ENCODE data around the gene TCF7L2.

DNA sequence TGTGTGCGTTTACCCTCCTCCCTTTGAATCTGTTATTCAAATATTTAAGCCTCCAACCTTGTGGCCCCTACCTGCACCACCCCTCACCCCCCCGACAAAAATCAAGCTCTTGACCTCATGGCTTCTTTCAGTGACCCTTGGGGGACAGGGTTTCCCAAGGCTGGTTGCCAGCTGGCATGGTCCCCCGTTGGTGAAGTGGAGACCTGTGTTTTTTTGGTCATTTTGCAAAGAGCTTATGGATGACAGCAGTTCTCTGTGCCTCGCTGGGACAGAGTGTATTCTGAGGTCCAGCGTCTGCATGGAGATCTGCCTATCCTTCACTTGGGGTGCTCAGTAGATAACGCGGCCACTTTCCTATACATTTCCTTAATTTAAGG is 111.0 kb downstream of the TCF7L2 start:
- TF ChIP-seq, protein P1, sequence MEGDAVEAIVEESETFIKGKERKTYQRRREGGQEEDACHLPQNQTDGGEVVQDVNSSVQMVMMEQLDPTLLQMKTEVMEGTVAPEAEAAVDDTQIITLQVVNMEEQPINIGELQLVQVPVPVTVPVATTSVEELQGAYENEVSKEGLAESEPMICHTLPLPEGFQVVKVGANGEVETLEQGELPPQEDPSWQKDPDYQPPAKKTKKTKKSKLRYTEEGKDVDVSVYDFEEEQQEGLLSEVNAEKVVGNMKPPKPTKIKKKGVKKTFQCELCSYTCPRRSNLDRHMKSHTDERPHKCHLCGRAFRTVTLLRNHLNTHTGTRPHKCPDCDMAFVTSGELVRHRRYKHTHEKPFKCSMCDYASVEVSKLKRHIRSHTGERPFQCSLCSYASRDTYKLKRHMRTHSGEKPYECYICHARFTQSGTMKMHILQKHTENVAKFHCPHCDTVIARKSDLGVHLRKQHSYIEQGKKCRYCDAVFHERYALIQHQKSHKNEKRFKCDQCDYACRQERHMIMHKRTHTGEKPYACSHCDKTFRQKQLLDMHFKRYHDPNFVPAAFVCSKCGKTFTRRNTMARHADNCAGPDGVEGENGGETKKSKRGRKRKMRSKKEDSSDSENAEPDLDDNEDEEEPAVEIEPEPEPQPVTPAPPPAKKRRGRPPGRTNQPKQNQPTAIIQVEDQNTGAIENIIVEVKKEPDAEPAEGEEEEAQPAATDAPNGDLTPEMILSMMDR (IDR thresholded peaks at IDR 0.05; ENCODE audit: insufficient read depth, low read length) = no peak
- TF ChIP-seq POLR2AphosphoS5 (IDR thresholded peaks at IDR 0.05; ENCODE audit: low read depth) = no peak
- TF ChIP-seq, protein P2, sequence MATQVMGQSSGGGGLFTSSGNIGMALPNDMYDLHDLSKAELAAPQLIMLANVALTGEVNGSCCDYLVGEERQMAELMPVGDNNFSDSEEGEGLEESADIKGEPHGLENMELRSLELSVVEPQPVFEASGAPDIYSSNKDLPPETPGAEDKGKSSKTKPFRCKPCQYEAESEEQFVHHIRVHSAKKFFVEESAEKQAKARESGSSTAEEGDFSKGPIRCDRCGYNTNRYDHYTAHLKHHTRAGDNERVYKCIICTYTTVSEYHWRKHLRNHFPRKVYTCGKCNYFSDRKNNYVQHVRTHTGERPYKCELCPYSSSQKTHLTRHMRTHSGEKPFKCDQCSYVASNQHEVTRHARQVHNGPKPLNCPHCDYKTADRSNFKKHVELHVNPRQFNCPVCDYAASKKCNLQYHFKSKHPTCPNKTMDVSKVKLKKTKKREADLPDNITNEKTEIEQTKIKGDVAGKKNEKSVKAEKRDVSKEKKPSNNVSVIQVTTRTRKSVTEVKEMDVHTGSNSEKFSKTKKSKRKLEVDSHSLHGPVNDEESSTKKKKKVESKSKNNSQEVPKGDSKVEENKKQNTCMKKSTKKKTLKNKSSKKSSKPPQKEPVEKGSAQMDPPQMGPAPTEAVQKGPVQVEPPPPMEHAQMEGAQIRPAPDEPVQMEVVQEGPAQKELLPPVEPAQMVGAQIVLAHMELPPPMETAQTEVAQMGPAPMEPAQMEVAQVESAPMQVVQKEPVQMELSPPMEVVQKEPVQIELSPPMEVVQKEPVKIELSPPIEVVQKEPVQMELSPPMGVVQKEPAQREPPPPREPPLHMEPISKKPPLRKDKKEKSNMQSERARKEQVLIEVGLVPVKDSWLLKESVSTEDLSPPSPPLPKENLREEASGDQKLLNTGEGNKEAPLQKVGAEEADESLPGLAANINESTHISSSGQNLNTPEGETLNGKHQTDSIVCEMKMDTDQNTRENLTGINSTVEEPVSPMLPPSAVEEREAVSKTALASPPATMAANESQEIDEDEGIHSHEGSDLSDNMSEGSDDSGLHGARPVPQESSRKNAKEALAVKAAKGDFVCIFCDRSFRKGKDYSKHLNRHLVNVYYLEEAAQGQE (IDR thresholded peaks at IDR 0.05; ENCODE audit: insufficient replicate concordance, low read depth) = no peak
- TF ChIP-seq GABPA (IDR thresholded peaks at IDR 0.05; ENCODE audit: low read depth) = no peak
